HG02759 (cell line): ENCODE measurements around the gene TMEM163.
"Not testable (repeated sequence)": the region's sequence is repeated elsewhere in the genome, so short reads cannot be mapped to it uniquely, and the experiment has no call there.

Source experiments
- ATAC-seq: cut with Tn5 transposase; IDR thresholded peaks from one replicate; pipeline ENCODE4 v1.9.1; 2021; ENCODE audit warnings: mild to moderate bottlenecking, moderate library complexity; ENCODE audit not compliant: unreplicated experiment

TMEM163 gene

DNA sequence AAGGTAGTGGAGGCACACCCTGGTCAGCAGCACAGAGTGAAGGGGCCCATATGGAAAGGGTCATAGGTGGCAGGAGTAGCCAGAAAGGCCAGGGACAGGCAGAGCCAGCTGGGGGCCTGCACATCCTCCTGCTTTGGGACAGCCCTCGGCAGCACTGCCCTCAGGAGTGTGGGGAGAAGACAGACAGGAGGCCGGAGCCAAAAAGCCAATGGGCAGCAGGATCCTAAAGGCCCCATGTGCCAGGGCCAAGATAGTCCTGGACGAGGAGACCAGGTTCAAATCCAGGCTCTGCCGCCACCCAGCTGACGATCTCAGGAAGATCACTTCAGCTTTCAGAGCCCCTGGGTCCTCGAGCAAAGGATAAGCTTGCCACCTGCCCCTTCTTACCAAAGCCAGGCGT lies 220.1 kb downstream of the TMEM163 start:
- no peak for ATAC-seq

DNA sequence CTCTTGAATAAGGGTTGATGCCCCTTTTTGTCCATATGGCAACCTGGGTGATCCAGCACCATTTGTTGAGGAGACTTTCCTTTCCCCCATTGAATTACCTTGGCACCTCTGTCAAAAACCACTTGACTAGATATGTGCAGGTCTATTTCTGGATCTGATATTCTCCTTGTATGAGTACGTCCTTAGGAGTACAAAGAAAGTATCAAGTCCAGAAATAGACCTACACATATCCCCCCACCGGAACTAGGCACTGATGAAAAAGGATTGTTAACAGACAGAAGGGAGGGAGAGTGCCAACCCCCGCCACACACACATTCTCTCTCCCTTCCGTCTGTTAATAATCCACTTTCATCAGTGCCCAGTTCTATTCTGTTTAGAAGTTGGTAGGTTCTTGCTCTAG lies 225.0 kb downstream of the TMEM163 start:
- ATAC-seq, result no peak

- no peak for ATAC-seq
These were observed 226.9 kb downstream of the TMEM163 start for GRCh38 chr2:134491771-134492441.

DNA sequence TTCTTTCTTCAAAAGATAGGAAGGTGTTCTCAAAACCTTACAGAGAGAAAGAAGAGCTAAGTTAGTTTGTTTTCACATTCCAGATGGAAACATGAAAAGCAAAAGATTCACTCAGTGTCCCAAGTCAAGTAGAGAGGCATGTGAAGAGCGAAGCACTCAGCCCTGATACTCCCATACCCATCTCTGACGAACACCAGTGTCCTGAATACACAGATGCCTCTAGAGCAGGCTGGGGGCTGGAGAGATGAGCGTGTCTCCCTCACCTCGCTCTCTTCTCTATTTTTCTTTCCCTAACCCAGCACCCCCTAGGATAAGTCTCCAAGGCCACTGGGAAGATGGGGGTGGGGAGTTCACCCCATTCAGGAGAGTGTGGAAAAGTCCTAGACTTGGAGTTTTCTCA lies 227.8 kb downstream of the TMEM163 start:
- ATAC-seq, result no peak

DNA sequence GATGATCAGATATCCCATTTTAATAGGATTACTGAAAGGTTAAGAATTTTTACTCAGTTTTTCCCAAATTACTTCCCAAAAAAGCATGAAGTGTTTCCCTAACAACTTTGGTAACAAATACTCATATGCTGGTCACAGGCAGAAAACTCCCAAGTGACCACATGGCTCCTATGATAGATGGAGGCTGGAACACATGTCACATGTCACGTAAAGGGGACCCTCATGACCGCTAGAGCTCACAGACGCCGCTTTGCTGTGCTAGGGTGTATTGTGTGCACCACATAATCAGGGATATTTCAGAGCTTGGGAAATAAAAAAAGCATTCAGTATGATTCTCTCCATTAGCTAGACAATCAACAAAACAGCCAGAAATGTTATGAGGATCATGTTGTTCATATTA lies 228.2 kb downstream of the TMEM163 start:
- ATAC-seq, result no peak

DNA sequence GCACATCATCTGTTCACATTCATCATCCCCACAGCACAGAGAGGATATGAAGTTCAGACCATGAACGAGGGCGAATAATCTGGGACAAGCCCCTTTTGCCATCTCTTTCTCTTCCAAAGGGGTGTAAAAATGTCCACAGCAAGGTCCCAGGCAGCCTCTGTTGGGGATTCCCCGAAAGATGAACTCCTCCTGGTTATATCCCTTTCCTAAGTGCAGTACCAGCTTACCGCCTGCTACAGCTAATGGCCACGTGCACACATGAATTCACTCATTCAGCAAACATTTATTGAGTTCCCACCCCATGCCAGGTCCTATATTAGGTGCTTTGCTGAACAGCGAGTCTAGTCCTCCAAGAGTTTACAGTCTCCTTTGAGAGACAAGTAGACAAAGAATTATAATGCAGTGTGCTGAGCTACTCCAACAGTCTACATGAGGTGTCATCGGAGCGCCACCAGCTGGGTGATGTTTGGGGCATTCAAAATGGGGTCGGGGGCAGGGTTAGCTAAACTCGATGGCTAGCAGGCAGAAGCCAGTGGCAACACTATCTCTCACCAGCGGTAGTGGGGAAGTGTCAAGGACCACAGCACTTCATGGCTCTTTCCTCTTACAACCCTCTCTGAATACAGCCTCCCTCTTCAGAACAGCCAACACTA lies 228.9 kb downstream of the TMEM163 start:
- ATAC-seq, result no peak

- ATAC-seq, result no peak
These were observed 235.9 kb downstream of the TMEM163 start for GRCh38 chr2:134482766-134483340.

- no peak for ATAC-seq
These were observed 236.6 kb downstream of the TMEM163 start for GRCh38 chr2:134482131-134482723.

DNA sequence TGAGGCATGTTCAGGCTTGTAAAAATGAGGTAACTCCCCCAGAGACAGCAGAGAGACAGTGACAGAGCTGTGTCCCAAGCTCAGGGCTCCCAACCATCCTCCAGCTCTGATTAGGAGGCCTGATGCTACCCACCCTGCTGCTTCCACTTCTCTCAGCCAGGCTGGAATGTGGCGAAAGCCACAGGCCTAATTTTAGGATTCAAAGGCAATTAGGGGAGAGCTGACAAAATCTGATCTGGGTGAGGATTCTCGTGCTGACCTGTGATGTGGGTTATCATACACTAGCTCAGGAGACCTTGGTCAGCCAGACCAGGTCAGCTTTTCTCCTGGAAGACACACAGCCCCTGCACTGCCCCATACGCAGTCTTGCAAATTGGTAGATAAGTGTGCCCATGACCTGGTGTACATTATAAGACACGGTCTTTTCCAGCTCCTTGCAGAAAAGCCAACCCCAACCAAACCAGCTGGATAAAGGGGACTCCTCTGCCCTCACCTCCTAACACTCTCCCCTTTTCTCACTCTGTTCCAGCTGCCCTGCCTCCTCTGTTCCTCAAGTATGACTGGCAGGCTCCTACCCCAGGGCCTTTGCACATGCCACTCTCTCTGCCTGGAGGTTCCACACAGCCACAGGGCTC lies 239.0 kb downstream of the TMEM163 start:
- ATAC-seq, result no peak

DNA sequence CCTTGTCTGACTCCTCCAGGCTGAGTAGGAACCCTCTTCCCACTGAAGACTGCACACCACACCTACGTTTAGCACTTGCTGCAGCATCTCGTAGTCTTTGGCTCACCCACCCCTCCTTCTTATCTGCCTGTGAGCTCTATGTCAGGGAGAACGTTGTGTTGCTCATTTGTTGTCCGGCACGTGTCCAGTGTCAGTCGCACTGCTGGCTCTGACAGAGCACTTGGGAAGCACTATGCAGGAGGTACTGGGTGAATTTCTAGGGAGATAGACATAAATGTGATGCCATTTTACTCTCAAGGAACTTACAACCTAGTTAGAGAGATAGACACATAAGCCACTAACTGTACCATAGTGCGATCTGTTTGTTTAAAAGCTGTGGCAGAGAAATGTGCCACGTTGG lies 241.8 kb downstream of the TMEM163 start:
- not testable (repeated sequence) for ATAC-seq

DNA sequence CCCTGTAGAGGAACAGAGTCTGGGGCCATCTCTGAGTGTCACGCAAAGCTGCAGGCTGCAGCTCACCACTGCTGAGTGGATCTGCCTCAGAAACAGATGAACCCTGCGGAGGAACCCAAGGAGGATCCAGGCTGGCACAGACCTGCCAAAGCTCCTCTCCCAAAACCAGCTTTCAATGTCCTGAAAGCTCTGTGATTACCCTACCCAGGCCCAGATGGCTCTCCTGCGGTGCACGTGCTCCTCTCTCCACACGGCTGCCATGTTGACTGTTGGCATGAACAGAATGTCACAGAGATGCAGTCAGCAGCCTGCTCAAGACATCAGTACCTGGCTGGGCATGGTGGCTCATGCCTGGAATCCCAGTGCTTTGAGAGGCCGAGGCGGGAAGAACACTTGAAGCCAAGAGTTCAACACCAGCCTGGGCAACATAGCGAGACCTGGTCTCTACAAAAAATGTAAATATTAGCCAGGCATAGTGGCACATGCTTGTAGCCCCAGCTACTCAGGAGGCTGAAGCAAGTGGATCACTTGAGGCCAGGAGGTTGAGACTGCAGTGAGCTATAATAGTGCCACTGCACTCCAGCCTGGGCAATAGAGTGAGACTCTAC lies 248.1 kb downstream of the TMEM163 start:
- ATAC-seq, result no peak

GRCh38 chr2:134469516-134470115 lies 249.2 kb downstream of the TMEM163 start:
- ATAC-seq, result no peak

GRCh38 chr2:134468776-134469175 lies 250.0 kb downstream of the TMEM163 start:
- no peak for ATAC-seq

GRCh38 chr2:134468164-134468563 lies 250.6 kb downstream of the TMEM163 start:
- no peak for ATAC-seq

DNA sequence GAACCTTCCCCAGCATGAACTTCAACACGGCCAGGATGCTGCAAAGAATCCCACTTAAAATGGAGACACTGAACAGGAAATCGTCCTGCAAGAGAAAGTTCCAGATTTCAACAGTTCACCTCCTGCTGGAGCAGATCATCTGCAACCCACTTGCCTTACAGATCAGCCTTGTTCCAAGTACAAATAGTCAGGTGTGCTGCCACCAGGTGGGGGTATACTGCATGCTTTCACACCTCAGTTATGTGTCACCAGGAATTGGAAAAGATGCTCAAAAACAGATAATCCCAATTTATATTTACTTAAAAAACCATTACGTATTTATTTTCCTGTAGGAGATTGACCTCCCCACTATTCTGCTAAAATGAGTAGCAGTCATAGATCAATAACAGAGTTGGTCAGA lies 252.7 kb downstream of the TMEM163 start:
- no peak for ATAC-seq

- no peak for ATAC-seq
These were observed 253.3 kb downstream of the TMEM163 start for GRCh38 chr2:134465228-134466105.

DNA sequence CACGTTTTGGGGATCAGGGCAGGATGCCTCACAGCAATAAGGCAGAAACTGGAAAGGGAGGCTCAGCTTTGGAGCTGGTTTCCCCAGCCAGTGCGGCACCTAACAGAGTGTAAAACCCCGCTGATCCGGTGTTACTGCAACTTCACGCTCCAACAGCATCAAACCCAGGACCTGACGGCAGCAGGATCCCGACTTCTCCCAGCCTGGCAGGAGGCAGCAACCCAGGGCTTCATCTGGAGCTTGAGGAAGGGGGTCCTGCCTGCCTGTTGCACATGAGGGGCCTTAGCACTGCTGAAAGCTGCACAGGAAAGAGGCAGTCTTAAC lies 255.1 kb downstream of the TMEM163 start:
- ATAC-seq, result no peak

GRCh38 chr2:134462791-134463698 lies 255.8 kb downstream of the TMEM163 start:
- ATAC-seq, result no peak

DNA sequence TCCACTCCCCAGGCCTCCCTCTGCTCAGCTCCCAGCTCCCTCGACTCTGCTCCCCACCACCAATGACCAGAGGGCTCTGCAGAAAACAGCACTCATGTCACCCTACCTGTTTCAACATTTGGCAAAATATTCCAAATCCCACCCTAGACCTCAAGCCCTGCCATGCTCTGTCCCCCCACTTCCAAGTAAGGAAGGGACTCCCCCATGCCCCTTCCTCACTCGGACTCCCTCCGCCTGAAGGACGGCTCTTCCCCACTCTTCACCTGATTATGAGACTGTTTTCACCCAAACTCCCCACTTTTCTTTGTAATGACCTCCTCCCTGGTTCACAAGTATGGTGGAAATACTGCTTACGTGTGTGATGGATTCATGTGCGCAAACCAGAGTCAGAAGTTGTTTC lies 256.5 kb downstream of the TMEM163 start:
- ATAC-seq, result no peak
